ENCODE data around the gene AXDND1. TPM values are rescaled to one million over a fixed set of nuclear protein-coding genes. Genes with fewer than 3 reads are reported as not detected.
A peak's percentile ranks its signal among the peaks of the same experiment; 100 is the strongest.

AXDND1 gene
- total RNA-seq, 3 donors from 2014 or later = 0.48 to 1.8 (median 0.98) TPM

DNA sequence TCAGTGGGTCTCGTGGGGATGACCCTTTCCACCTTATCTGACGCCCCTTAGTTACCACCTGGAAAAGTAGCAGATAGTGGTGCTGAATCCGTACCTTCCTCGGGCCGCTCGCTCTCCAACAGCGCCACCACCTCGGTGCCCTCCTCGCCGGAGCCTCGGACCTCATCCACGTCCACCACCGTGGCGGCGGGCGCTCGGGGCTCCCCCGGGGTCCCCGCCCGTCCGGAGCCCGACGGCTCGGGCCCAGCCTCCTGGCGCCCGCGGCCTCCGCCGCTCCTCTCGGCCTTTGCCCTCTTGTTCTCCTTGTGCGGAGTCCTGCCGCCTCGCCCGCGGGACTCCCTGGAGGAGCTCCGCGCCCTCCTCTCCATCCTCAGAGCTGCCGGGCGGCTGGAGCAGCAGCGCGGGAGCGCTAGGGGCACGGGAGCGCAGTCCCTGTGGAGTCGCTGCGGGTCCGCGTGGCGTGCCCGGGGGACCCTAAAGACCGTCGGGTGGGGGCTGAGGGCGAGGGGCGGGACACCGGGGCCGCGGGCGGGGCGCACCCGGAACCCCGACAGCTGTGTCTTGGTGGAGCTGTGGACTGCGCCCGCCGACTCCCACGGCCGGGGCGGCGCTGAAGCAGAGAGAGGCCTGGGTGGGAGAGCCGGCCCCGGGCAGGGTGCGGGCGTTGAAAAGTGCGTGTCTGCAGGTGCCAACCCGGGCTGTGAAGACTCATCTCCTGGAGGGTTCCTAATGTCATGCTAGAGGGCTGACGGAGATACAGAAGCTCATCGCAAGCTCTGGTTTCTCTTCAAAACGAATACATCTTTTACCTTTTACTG is 209.9 kb downstream of the AXDND1 start, which contains the start of gene NPHS2:
Gene NPHS2 (minus strand): TSS at position 452 of the 818 bp plus-strand sequence. CDS start 84 bp downstream, at position 368.
- TF ChIP-seq, protein P1, sequence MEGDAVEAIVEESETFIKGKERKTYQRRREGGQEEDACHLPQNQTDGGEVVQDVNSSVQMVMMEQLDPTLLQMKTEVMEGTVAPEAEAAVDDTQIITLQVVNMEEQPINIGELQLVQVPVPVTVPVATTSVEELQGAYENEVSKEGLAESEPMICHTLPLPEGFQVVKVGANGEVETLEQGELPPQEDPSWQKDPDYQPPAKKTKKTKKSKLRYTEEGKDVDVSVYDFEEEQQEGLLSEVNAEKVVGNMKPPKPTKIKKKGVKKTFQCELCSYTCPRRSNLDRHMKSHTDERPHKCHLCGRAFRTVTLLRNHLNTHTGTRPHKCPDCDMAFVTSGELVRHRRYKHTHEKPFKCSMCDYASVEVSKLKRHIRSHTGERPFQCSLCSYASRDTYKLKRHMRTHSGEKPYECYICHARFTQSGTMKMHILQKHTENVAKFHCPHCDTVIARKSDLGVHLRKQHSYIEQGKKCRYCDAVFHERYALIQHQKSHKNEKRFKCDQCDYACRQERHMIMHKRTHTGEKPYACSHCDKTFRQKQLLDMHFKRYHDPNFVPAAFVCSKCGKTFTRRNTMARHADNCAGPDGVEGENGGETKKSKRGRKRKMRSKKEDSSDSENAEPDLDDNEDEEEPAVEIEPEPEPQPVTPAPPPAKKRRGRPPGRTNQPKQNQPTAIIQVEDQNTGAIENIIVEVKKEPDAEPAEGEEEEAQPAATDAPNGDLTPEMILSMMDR (IDR thresholded peaks at IDR 0.05) = no peak
- TF ChIP-seq POLR2A (IDR thresholded peaks at IDR 0.05) (no peak), POLR2AphosphoS5 (IDR thresholded peaks at IDR 0.05) (no peak)
- intact Hi-C loops (cut with DNase I; ENCODE audit: low total_unique reads) = no loop called here
- H3K9me3 ChIP-seq = no peaks in the 10 kb centered on the region
- DNase-seq (ENCODE audit: low spot score in 2 of 2) = no peak
- peak within 1 kb of the TSS in 2 of 3 donors; percentile 11 to 33 for H3K4me3 ChIP-seq
- H3K36me3 ChIP-seq = no peaks in the 10 kb centered on the region
- H3K27ac ChIP-seq = no peak within 1 kb of the TSS
- H3K4me1 ChIP-seq = no peaks in the 10 kb centered on the region
- H3K27me3 ChIP-seq = peaks cover 0 to 44% of the 10 kb centered on the region in 2 donors

GRCh38 chr1:179576509-179576908 is 210.7 kb downstream of the AXDND1 start:
- no peak overlapping the region for H3K27ac ChIP-seq
- intact Hi-C loops (cut with DNase I; ENCODE audit: low total_unique reads) = no loop called here
- H3K27me3 ChIP-seq = peaks cover 0 to 44% of the 10 kb centered on the region in 2 donors
- H3K4me3 ChIP-seq = no peak overlapping the region
- no peaks in the 10 kb centered on the region for H3K36me3 ChIP-seq
- no peak for DNase-seq (ENCODE audit: low spot score in 2 of 2)
- H3K4me1 ChIP-seq = no peaks in the 10 kb centered on the region
- TF ChIP-seq, protein P1 (IDR thresholded peaks at IDR 0.05) = no peak
- no peak for TF ChIP-seq POLR2A (IDR thresholded peaks at IDR 0.05)
- no peak for TF ChIP-seq POLR2AphosphoS5 (IDR thresholded peaks at IDR 0.05)
- H3K9me3 ChIP-seq = no peaks in the 10 kb centered on the region

DNA sequence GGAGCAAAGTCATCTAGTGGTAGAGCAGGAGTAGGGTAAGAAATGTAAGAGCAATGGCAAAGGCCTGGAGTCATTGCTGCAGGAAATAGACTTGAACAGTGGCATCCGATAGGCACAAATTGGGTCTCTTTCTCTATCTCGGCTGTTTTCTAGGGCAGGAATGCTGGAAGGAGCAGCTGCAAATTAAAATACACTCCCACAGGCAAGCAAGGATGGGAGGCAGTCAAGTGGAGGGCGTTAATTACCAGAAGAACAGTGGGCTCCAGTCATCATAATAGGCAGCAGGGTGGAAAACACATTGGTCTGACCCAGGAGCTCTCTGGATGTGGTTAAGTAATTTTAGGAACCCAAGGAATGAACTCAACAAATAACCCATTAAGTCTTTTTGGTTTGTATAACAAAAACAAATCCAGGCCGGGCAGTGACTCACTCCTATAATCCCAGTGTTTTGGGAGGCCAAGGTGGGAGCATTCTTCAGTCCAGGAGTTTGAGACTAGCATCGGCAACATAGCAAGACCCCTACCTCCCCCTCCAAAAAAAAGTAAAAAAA is 218.1 kb downstream of the AXDND1 start:
- intact Hi-C loops (cut with DNase I; ENCODE audit: low total_unique reads) = no loop called here
- no peaks in the 10 kb centered on the region for H3K27me3 ChIP-seq
- no peak overlapping the region for H3K4me3 ChIP-seq
- H3K9me3 ChIP-seq = no peaks in the 10 kb centered on the region
- no peak for DNase-seq (ENCODE audit: low spot score in 2 of 2)
- no peak for TF ChIP-seq POLR2AphosphoS5 (IDR thresholded peaks at IDR 0.05)
- TF ChIP-seq, protein P1 (IDR thresholded peaks at IDR 0.05) = no peak
- no peak for TF ChIP-seq POLR2A (IDR thresholded peaks at IDR 0.05)
- H3K27ac ChIP-seq = no peak overlapping the region
- H3K36me3 ChIP-seq = no peaks in the 10 kb centered on the region
- H3K4me1 ChIP-seq = no peaks in the 10 kb centered on the region

GRCh38 chr1:179586107-179586823 is 220.5 kb downstream of the AXDND1 start:
- peak overlapping the region; percentile 56 to 81 for H3K27ac ChIP-seq
- H3K4me3 ChIP-seq = peak overlapping the region; percentile 44 to 67 (median 53)
- peak; percentile 59 to 69 for DNase-seq (ENCODE audit: low spot score in 2 of 2)
- H3K36me3 ChIP-seq = no peaks in the 10 kb centered on the region
- no peaks in the 10 kb centered on the region for H3K4me1 ChIP-seq
- H3K9me3 ChIP-seq = no peaks in the 10 kb centered on the region
- peak in 1 of 3 donors; percentile 21 for TF ChIP-seq POLR2AphosphoS5 (IDR thresholded peaks at IDR 0.05)
- TF ChIP-seq POLR2A (IDR thresholded peaks at IDR 0.05) = no peak
- TF ChIP-seq, protein P1 (IDR thresholded peaks at IDR 0.05) = peak in 2 of 3 donors; percentile 49 to 51
- intact Hi-C loops (cut with DNase I; ENCODE audit: low total_unique reads) = no loop called here
- peaks cover 0 to 2% of the 10 kb centered on the region in 2 donors for H3K27me3 ChIP-seq
